HG02623 (cell line): Measurements from ENCODE around the gene BCKDHA.
"Not testable (repeated sequence)": the region's sequence is repeated elsewhere in the genome, so short reads cannot be mapped to it uniquely, and the experiment has no call there.

ENCODE experiments used
- ATAC-seq: cut with Tn5 transposase; IDR thresholded peaks from one replicate; pipeline ENCODE4 v1.9.1; 2021; ENCODE audit warnings: moderate library complexity; ENCODE audit not compliant: unreplicated experiment

Gene BCKDHA

GRCh38 chr19:41442473-41443355, 45.1 kb downstream of the BCKDHA start, which contains the start of gene ERICH4:
TSS of gene ERICH4 (plus strand) at chr19:41443156. CDS start at chr19:41443170, 14 bp downstream.
- ATAC-seq: no peak

- no peak for ATAC-seq
These were observed 46.3 kb downstream of the BCKDHA start for GRCh38 chr19:41443813-41444455.

DNA sequence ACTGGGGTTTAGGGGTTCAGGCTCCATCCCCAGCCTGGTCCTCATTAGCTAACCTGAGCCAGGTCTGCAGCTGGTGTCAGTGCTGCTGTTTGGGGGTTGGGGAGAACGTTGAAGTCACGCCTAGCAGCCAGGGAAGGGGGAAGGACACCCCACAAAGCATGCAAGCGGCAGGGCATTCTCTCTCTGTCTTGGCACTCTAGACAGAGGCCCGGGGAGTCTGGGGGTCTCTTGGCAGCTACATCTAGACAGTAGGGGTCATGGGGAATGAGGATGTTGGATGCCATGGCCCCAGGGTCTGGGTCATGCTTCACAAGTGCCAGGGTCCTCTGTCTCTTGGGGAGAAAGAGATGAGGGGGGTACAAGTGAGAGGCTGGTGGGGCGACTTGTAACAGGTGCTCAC, 48.0 kb downstream of the BCKDHA start:
- ATAC-seq: no peak

- ATAC-seq: no peak
These were observed 50.2 kb downstream of the BCKDHA start for GRCh38 chr19:41447732-41448332.

DNA sequence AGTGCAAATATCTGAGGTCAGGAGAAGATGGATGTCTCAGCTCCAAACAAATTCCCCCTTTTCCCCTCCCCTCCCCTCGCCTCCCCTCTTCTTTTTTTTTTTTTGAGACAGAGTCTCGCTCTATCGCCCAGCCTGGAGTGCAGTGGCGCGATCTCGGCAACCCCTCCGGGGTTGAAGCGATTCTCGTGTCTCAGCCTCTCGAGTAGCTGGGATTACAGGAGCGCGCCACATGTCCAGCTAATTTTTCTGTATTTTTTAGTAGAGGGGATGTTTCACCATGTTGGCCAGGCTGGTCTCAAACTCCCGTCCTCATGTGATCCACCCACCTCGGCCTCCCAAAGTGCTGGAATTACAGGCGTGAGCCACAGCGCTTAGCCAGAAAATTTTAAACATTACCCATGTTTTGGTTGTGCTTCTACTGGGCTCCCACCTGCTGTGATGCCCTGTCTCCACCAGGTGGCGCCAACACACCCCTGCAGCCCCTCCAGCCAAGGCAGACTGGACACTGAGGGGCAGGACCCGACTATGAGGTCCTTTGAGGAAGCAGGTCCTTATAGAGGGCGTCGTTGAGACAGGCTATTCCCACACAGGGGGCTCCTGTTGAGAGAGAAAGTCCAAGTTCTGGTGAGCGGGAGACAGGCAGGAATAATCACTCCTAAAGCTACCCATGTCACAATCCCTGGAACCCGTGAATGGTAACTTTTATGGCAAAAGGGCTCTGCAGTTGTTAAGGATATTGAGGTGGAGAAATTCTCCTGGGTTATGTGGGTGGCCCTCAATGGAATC, 51.7 kb downstream of the BCKDHA start:
- no peak for ATAC-seq

DNA sequence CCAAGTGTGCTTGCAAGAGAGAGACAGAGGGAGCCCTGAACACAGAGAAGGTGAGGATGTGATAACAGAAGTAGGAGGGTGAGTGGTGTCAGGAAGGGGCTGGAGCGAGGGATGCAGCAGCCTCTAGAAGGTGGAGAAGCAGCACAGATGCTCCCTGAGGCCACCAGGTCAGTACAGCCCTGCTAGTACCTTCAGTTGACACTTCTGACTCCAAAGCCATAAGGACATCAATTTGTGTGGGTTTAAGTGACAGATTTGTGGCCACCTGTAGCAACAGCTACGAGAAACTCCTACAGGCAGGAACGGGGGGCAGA, 52.2 kb downstream of the BCKDHA start:
- ATAC-seq: no peak

DNA sequence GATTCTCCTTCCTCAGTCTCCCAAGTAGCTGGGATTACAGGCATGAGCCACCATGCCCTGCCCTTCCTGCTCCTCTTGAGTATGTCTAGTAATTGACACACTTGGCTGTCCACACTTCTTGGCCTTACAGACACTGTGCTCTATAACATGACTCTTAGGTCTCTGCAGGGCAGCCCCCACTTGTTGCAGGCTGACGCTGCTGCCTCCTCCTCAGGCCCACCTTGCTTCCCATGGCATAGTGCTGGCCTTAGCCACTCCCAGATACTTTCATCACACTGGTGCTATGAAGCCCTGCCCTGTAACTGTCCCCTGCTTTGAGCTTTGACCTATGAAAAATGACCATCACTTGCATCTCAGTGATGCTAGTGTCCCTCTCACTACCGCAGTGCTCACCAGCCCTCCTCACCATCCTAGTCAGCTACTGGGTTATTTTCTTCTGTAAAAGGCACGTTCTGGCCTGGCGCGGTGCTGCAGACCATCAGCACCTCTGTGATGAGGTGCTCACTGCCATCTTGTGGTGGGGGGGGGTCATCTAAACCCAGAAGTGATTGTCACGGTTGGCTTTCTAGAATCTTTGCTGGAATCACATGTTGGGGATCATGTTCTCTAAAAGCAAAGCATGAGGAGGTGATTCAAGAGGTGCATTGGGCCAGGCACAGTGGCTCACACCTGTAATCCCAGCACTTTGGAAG, 55.1 kb downstream of the BCKDHA start:
- no peak for ATAC-seq

GRCh38 chr19:41455936-41456335, 58.3 kb downstream of the BCKDHA start:
- no peak for ATAC-seq

GRCh38 chr19:41456342-41456918, 58.8 kb downstream of the BCKDHA start:
- ATAC-seq: no peak

DNA sequence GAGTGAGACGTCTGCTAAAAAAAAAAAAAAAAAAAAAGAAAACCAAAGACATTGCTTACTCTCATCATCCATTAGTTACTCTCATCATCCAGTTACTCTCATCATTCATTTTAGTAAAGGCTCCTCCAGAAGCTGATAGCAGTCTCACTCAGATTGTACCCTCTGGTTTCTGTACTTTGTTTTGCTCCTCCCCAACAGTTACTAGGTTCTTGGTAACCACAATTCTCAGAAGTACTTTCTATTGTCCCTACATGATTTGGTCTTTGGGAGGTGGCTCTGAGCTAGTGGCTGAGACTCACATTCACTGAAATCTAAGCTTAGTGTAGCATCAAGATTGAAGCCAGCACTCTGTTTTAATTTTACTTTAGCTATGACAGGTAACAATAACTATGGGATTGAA, 59.6 kb downstream of the BCKDHA start:
- peak; percentile 55 for ATAC-seq

DNA sequence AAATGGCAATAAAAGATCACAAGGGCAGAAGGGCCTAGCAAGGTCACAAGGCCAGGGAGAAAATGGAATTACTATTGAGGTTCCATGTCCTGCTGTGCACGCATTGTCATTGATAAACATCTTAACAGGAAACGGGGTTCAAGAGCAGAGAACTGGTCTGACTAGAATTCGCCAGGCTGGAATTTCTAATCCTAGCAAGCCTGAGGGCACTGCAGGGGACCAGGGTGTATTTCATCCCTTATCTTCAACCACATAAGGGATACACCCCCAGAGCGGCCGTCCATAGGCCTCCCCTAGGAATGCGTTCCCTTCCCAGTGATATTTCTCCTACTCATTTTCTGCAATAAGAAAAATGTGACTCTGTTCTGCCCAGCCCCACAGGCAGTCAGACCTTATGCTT, 64.9 kb downstream of the BCKDHA start:
- no peak for ATAC-seq

GRCh38 chr19:41463257-41464256, 65.9 kb downstream of the BCKDHA start:
- ATAC-seq: not testable (repeated sequence)
